Iris pigment epithelial cell (primary cell): ENCODE measurements around the gene CHAF1A.

Experiments
- DNase-seq: peaks from one replicate; pipeline ENCODE4 v3.0.0-alpha.2; 2011; ENCODE audit warnings: low read depth

CHAF1A gene

DNA sequence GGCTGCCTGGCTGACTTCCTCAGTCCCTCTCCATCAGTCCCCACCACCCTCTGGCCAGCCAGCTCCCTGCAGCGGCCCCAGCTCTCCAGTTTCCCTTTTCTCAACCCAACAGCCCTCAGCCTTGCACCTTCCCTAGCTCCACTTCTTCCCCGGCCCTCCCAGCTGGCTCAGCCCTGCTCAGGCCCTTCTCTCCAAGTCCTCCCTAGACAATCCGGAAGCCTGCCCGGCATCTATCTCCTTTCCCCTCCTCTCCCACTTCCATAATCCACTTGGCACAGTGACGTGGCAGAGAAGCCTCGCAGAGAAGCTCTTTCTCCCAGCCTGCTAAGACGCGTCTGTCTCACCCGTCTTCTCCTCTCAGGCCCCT, 54.0 kb downstream of the CHAF1A start:
- DNase-seq: peak; percentile 79

DNA sequence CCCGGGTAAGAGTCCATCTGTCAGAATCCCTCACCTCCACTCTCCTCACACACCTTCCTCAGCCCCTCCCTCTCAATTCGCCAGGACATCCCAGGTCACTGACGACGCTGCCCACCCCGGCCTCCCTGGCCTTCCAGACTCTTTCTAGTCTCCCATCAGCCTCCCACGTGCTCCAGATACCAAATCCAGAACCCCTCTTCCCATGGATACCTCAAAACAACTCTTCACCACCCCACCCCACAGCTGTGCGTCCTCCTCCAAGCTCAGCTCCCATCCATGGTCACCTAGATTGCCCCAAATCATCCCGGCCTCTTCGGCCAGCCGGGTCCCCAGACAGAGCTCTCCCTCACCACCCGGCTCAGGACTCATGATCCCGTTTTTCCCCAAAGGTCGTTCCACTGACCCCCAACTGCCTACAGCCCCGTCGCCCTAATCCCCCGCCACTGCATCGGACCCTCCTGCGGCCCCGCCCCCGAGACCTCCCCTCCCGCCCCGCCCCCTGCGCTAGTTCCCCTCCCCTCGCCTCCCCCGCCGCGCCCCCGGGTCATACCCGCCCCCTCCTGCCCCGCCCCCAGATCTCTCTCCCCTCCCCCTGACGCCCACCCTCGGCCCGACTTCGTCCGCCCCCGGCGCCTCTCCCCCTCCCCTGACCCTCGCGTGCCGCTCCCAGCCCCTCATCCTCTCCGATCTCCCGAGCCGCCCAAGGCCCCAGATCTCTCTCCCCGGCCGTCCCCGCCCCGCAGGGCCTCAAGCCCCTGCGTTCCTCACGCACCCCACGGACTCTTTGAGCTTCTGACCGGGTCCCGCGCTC, 54.6 kb downstream of the CHAF1A start:
- peak; percentile 53 for DNase-seq

DNA sequence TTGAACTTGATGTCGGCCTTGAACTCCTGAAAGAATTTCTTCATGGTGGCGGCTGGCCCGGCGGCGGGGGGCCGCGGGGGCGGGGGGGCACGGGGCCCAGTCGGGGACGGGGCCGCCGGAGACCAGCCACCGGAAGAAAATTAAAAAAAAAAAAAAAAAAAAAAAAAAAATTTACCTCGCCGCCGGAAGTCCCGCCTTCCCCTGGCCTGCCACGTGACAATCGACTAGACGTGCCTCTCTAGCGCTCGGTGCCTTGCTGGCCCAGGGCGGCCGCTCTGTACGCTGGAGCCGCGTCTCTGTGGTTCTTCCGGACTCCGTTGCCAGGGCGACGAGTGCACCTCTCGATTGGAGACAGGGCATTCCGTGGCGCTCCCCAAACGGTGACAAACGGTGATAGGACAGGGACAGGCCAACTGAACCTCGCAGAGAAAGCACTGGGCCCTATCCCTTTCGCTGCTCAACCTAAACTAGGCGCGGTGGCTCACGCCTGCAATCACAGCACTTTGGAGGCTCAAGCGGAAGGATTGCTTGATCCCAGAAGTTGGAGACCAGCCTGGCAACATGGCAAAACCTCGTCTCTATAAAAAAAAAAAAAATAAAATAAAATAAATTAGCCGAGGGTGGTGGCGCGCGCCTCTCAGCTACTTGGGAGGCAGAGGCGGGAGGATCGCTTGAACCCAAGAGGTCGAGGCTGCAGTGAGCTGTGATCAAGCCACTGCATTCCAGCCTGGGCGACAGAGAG, 55.4 kb downstream of the CHAF1A start, which contains the start of gene UBXN6:
Gene UBXN6, minus strand, starts transcription at position 141 of the 742 bp plus-strand sequence. Its CDS starts 97 bp downstream, at position 44.
- peak; percentile 99 for DNase-seq

DNA sequence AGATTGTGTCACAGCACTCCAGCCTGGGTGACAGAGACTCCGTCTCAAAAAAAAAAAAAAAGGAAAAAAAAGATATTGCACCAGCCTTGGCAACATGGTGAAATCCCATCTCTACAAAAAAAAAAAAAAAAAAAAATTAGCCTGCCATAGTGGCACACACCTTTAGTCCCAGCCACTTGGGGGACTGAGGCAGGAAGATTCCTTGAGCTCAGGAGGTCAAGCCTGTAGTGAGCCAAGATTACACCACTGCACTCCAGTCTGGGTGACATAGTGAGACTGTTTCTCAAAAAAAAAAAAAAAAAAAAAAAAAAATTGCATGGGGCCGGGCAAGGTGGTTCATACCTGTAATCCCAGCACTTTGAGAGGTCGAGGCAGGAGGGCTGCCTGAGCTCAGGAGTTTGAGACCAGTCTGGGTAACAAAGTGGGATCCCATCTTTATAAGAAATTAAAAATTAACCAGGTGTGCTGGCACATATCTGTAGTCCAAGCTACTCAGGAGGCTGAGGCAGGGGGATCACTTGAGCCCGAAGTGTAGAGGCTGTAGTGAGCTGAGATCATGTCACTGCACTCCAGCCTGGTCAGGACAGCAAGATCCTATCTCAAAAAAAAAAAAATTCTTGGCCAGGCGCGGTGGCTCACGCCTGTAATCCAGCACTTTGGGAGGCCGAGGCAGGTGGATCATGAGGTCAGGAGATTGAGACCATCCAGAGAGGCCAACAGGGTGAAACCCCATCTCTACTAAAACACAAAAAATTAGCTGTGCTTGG, 62.6 kb downstream of the CHAF1A start:
- no peak for DNase-seq

DNA sequence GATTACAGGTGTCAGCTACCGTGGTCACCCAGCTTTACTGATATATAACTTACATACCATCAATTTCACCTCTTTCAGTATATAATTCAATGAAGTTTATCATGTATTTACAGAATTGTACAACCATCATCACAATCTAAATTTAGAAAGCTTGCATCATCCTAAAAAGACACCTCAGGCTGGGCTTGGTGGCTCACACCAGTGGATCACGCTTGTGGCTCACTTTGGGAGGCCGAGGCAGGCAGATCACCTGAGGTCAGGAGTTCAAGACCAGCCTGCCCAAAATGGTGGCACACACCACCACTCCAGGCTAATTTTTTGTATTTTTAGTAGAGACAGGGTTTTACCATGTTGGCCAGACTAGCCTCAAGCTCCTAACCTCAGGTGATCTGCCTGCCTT, 65.4 kb downstream of the CHAF1A start:
- no peak for DNase-seq

DNA sequence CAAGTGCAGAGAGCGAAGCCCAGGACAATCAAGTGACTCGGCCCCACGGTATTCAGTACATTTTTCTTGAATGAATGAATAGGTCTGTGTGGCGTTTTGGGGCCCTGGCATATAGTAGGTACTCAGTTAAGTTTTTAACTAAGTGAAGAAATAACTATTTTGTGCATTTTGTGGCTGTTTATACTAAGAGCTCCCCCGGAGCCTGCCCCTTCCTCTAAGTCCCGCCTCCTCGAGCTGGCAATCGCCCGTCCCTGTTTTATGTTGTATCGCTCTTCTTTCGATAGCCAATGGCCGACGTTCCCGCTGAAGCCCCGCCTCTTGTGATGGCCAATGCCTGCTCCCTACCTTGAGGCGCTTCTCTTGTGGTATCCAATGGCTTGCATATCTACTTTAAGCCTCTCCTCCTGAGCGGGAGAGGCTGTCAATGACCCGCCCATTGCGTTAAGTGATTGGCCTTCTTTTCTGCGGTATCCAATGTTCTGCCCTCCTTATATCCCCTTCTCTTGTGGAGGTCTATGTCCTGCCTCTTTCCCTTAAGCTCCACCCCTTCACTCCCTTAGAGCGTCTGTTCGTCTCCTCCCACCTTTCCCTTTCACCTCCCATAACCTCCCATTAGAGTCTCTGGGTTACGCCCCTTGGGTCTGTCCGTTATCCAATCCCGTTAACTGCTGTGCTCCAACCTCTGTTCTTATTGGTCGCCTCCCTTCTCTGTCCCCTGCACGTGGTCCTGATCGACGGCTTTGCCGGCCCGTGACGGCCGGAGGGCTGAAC, 69.1 kb downstream of the CHAF1A start:
- DNase-seq: peak; percentile 100

DNA sequence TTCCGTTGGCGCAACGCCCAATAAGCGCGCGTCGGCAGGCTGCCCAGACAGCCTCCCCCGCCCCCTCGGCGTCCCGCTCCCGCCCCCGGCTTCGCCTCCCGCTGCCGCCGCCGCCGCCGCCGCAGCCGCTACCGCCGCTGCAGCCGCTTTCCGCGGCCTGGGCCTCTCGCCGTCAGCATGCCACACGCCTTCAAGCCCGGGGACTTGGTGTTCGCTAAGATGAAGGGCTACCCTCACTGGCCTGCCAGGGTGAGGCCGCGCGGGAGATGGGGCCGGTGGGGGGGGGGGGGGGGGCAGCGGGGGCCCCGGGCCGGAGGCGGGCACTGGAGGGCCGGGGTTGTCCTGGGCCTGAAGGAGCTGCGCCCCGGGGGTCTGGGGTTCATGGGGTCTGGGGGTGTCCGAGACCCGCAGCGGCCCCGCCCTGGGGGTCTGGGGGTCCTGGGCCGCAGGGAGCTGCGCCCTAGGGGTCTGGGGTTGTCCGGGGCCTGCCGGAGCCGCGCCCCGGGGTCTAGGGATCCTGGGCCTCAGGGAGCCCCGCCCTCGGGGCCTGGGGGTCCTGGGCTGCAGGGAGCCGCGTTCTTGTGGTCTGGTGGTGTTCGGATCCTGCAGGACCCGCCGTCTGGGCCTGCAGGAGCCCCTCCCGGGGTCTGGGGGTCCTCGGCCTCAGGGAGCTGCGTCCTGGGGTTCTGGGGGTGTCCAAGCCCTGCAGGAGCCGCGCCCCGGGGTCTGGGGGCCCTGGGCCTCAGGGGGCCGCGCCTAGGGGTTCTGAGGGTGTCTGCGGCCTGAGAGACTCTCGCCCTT, 69.9 kb downstream of the CHAF1A start, which contains the start of gene HDGFL2:
Gene HDGFL2, plus strand, starts transcription at position 124 of the 801 bp plus-strand sequence. Its CDS starts 54 bp downstream, at position 178.
- no peak for DNase-seq

DNA sequence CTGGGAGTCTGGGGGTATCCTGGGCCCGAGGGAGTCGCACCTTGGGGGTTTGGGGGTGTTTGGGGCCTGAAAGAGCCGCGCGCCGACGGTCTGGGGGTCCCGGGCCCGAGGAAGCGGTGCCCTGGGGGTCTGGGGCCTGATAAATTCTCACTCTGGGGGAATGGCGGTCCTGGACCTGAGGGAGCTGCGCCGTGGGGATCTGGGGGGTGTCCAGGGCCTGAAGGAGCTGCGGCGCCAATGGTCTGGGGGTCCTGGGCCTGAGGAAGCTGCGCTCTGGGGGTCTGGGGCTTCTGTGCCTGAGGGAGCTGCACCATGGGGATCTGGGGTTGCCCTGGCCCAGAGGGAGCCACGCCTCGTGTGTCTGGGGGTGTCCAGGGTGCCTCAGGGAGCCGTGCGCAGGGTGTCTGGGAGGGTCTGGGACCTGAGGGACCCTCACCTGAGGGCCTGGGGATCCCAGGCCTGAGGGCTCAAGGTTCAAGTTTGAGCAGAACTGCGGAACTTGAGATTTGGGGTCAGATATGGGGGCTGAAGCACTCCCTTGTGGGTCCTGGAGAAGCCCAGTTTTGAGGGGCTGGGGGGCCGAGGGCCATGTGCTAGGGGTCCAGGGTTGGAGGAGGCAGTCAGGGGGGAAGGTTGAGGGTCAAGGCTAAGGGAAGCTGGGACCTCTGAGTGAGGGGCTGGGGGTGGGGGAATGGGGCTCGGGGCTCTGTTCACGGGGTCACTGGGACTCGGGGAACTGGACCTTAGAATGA, 70.7 kb downstream of the CHAF1A start:
- DNase-seq: no peak

DNA sequence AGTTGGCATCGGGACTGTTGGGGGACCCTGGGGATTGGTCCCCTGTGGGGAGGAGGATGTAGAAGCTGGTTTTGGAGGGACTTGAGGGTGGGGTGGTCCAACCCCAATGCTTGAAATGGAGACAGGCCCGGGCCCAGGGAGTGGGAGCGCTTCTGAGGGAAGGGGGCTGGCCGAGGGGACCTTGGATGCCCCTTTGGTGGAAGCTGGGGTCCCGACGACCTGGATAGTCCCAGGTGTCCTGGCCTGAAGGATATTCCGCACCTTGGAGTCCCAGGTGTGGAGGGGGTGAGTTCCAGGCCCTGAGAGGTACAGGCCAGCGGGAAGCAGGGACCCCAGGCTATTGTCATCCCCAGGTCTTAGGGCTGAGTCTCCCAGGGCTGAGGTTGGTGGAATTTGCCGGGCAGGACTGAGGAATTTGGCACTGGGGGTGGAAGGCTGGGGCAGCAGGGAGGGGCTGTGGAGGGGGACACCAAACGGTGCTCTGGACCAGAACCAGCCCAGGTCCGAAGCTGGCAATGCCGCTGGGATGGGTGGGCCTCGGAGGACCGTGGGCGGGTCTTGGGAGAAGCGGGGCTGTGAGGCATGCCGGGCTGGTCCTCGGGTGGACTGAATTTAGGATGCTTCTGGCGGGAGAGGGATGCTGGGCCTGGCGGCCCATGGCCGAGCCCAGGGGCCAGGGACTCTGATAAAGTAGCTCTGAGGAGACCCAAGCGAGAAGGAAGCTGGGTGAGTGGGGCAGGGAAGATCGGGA, 71.5 kb downstream of the CHAF1A start:
- no peak for DNase-seq

DNA sequence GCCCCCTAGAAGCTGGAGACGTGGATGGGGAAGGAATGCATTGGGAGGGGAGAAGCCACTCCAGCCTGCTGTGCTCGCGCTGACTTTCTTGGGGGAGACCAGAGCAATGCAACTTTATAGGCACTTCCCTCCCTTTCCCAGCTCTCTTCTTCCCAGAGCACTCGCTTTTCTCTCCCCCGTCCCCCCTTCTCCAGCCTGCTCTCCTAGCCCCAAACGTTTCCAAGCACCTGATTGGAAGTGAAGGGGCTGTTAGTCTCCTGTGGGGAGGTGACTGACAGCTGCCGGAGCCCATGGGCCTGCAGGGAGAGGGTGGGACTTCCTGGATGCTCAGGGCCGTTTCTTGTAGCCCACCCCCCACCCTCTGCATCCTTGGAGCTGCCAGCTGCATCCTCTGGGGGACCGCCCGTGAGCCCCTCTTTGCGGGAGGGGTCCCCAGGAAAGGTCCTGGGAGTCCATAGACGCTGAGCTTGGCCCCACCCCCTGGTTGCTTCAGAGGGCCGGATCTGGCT, 72.1 kb downstream of the CHAF1A start:
- DNase-seq: peak; percentile 81

DNA sequence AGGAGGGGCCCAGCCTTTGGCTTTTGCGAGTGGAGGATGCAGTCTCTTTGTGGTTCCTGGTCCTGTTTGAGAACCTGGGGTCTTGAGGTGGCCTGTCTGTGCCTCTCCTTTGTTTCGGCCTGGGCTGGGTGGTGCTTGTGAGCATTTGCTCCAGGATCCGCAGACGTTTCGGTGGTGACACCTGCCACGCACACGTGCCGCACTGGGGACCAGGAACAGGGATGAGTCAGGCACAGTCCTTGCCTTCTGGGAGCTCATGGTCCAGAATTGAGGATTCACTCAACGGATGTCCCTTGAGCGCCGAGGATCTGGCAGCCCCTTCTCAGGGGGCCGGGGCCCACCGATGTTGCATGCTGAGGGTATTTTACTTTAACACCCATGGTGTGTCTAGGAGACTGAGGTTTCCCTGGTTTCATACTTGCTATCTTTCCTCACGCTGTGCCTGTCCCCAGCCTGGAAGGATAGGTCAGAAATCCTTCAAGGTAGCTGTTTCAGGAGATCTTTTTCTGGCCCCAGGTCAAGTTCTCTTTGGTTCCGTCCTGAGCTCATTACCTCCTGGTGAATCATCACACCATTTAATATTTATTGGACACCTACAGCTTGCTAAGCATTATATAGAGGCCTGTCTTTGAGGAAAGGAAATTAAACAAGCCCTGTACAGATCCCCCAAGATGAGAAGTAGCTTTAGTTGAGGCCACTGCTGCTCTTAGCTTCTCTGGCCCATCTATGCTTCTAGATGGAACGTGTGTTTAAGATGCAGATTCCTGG, 74.8 kb downstream of the CHAF1A start:
- DNase-seq: no peak

DNA sequence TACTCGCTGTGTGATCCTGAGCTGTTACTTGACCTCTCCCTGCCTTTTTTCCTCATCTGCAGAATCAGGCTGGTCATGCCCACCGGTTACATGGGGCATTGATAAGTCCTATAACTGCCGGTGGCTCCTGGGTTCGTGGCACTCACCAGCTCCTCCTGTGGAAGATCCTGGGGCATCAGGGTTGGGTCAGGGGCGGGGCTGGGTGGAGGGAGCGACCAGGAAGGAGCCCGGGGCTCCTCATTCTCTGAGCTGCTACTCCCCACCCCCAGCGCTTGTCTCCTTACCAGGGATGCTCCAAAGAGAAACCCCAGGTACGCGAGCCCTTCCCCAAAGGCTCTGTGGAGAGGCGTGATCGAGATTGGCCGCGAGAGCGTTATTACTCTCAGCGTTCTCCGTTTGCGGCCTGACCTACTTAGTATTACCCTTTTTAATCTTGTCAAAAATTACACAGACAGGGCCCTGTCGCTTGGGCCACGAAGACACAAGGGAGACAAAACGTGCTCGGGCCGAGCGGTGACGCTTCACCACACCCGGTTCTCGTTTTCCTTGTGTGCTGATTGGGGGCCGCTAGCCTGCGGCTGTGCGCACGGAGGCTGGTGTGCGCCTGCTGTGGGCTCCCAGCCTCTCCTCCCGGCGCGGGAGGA, 80.4 kb downstream of the CHAF1A start:
- DNase-seq: no peak

DNA sequence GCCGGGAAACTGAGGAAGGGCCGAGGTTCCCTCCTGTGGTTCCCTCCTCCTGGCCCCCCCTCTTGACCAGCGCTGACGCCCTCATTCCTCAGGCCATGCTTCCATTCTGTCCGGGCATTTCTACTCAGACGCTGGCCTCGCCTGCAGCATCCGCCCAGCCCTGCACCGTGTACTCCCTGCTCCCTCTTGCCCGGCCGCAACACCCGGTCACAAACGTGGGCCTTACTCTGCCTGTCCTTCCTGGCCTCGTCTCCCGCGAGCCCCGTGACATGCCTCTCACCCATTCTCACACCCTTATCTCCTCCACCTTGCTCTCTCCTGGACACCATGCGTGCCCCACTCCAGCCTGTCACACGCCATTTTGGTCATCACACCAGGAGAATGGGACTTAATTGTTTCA, 80.9 kb downstream of the CHAF1A start:
- no peak for DNase-seq

DNA sequence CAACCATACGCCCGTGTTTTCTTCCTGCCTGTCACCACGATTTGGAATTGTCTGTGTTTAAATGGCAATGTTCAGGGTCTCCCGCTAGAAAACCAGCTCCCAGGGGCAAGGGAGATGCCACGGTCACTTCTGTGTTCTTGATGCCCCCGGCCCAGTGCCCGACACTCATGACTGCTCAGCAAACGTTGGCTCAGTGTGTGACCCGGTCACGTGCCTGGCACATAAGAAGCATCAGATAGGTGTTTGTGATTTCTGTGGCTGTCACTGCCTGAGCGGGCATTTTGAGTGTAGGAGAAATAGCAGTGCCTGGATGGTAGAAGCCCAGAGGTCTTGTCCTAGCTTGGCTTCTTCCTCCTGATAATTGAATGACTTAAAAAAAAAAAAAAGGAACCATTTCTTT, 85.1 kb downstream of the CHAF1A start:
- no peak for DNase-seq

DNA sequence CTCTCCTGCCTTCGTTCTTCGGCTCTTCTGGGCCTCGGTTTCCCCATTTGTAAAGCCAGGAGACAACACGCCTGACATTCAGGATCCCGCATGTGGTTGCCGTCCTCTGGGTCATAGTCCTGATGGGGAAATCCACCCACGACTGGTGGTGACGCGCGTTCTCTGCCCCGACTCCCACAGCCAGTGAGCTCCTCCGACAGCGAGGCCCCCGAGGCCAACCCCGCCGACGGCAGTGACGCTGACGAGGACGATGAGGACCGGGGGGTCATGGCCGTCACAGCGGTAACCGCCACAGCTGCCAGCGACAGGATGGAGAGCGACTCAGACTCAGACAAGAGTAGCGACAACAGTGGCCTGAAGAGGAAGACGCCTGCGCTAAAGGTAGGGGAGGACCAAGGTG, 86.1 kb downstream of the CHAF1A start:
- no peak for DNase-seq

DNA sequence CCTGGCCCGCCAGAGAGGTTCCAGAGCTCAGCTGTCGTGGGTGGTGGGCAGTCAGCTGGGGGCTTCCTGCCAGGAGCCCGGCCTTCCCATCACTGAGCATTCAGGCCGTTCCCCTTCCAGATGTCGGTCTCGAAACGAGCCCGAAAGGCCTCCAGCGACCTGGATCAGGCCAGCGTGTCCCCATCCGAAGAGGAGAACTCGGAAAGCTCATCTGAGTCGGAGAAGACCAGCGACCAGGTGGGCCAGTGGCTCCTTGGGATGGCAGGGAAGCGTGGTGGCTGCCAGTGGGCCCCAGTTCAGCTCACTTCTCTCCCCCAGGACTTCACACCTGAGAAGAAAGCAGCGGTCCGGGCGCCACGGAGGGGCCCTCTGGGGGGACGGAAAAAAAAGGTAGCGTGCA, 89.0 kb downstream of the CHAF1A start:
- DNase-seq: no peak

DNA sequence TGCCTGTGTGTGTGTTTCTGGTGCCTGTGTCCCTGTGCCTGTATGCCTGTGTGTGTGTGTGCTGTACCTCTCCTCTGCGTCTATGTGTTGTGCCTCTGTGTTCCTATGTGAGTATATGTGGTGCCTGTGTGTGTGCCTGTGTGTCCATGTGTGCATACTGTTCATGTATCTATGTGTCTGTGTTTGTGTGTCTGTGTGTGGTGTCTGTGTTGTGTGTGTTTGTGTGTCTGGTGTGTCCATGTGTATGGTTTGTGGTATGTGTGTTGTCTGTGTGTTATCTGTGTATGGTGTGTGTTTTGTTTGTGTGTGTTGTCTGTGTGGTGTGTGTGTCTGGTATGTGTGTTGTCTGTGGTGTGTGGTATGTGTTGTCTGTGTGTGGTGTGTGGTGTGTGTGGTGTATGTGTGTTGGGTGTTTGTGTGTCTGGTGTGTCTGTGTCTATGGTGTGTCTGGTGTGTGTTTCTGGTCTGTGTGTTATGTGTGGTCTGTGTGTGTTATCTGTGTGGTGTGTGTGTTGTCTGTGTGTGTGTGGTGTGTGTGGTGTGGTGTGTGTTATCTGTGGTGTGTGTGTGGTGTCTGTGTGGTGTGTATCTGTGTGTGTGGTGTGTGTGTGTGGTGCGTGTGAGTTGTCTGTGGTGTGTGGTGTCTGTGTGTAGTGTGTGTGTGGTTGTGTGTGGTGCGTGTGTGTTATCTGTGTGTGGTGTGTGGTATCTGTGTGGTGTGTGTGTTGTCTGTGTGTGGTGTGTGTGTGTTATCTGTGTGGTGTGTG, 90.1 kb downstream of the CHAF1A start:
- no peak for DNase-seq
